GM12864 (cell line): ENCODE results near the gene SPA17.

Experiments used
- DNase-seq: peaks from one replicate; pipeline ENCODE4 v3.0.0-alpha.2; 2011; ENCODE audit warnings: low read depth
- H3K4me3 ChIP-seq: 2 replicates; pipeline ENCODE4 v1.5.1; 2011; ENCODE audit warnings: mild to moderate bottlenecking, low read depth, low read length, control low read depth
- TF ChIP-seq, protein P1 (sequence below): IDR thresholded peaks from 2 replicates; pipeline ENCODE4 v1.5.1; 2011; ENCODE audit warnings: low read depth, mild to moderate bottlenecking, moderate library complexity, low read length, control low read depth, inconsistent platforms; ENCODE audit errors: missing control alignments

SPA17 gene

GRCh38 chr11:124639186-124639585 lies 34.5 kb upstream of the SPA17 start:
- no peak overlapping the region for H3K4me3 ChIP-seq
- TF ChIP-seq, protein P1, sequence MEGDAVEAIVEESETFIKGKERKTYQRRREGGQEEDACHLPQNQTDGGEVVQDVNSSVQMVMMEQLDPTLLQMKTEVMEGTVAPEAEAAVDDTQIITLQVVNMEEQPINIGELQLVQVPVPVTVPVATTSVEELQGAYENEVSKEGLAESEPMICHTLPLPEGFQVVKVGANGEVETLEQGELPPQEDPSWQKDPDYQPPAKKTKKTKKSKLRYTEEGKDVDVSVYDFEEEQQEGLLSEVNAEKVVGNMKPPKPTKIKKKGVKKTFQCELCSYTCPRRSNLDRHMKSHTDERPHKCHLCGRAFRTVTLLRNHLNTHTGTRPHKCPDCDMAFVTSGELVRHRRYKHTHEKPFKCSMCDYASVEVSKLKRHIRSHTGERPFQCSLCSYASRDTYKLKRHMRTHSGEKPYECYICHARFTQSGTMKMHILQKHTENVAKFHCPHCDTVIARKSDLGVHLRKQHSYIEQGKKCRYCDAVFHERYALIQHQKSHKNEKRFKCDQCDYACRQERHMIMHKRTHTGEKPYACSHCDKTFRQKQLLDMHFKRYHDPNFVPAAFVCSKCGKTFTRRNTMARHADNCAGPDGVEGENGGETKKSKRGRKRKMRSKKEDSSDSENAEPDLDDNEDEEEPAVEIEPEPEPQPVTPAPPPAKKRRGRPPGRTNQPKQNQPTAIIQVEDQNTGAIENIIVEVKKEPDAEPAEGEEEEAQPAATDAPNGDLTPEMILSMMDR: no peak
- no peak for DNase-seq

- DNase-seq: no peak
- TF ChIP-seq, protein P1: no peak
Observed at GRCh38 chr11:124640666-124641065, 33.0 kb upstream of the SPA17 start.

DNA sequence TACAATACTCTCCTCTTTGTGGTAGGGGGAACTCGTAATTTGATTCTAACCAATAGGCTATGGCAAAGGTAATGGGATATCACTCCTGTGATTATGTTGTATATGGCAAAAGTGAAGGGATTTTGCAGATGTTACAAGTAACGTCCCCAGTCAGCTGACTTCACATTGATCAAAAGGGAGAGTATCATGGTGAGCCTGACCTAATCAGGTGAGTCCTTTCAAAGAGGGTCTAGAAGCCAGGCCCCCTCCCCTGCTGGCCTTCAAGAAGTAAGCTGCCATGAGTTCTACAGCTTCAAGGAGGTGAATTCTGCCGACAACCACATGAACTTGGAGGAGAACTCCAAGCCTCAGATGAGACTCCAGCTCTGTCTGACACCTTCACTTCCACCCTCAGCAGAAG lies 31.1 kb upstream of the SPA17 start:
- DNase-seq: no peak
- H3K4me3 ChIP-seq: no peak overlapping the region
- TF ChIP-seq, protein P1: no peak

More at GRCh38 chr11:124640666-124641065, 33.0 kb upstream of the SPA17 start:
- H3K4me3 ChIP-seq: no peak overlapping the region

DNA sequence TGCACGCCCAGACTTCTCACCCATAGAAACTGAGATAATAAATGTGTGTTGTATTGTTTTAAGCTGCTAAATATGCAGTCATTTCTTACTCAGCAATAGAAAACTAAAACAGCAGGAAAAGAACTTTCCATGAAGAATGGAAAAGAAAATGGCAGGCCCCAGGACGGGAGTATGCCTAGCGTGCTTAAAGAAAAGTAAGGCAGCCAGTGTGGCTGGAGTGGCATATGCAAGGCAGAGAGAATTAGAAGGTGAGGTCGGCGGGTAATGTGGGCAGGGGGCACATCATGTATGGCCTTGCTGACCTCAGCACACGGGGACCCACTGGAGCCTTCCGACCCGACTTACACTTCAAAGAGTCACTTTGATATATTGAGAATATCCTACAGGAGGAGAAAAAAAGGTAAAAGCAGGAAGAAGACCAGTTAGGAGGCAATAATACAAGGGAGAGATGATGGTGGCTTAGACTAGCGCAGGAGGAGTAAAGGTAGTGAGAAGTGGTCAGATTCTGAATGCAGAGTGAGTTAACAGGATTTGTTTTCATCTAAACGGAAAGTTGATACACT lies 30.6 kb upstream of the SPA17 start:
- no peak for DNase-seq
- TF ChIP-seq, protein P1: no peak
- no peak overlapping the region for H3K4me3 ChIP-seq

GRCh38 chr11:124643605-124644425 lies 29.9 kb upstream of the SPA17 start:
- H3K4me3 ChIP-seq: no peak overlapping the region
- no peak for DNase-seq
- TF ChIP-seq, protein P1: no peak

DNA sequence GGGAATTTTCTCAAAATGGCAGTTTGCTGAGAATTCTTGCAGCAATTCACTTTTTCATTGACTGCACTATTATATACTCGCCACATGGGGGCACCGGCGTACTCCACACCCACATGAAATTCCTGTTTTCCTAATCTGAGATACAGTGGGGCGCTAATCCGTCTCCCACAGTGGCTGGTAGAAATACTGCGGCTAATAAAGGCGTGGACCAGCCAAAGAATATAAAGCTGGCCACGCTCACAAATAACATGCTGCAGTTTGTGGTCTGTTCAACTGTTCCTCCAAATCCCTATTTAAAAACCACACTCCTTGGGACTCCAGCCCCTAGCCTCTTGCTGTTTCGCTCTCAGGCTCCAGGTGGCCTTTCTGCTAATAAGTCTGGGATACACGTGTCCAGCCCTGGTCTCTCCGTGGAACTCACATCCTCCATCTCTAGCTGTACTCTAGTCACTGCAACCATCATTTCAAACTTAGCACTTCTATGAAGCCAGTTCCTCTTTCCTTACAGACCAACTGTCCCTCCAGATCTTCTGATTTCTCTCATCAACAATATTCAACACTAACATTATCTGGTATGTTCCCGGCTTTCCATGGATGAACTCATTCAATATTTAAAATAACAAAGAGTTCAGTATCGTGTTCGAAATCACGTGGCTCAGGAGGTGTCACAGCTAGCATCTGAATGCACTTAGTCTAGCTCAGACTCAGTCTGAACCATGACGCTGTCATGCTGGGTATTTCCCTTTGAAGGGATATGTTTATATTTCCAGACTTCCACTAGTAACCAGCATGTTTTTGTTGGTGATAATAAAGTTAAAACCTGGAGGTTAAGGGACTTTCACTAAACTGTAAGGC lies 29.1 kb upstream of the SPA17 start:
- DNase-seq: no peak
- H3K4me3 ChIP-seq: no peak overlapping the region
- TF ChIP-seq, protein P1: peak; percentile 78
